ENCODE measurements around the gene ADGRD2.

The ADGRD2 gene

GRCh38 chr9:124436320-124436719 lies 13.9 kb upstream of the ADGRD2 start:
- CTCF ChIA-PET: interaction anchor here (0.6 to 0.7 kb wide), 2 partner anchors 11 to 308 kb away, joined by 3 to 5 read pairs; no protein-coding TSS in a partner anchor
- POLR2A ChIA-PET (ENCODE audit: low non-redundant PET): interaction anchor here (0.5 kb wide), 1 partner anchor 51 kb away, joined by 3 read pairs; no protein-coding TSS in a partner anchor
- DNase-seq (ENCODE audit: low spot score): no peak
- TF ChIP-seq CTCF (conservative IDR thresholded peaks at IDR 0.05; ENCODE audit: low read depth): no peak
- no peak overlapping the region for H3K27ac ChIP-seq

DNA sequence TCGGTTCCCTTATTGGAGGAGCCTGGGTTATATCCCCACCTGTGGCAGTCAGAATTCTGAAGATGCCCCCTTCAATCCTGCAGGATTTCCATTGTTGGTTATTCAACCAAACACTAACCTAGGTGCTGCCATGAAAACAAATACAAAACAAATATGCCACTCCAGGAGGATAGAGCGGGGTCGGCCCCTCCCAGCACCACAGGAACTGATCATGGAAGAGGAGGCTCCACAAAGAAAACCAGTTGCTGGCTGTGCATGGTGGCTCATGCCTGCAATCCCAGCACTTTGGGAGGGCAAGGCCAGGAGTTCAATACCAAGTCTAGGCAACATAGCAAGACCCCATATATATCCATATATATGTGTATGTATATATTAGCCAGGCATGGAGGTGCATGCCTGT lies 13.2 kb upstream of the ADGRD2 start:
- H3K27ac ChIP-seq: no peak overlapping the region
- CTCF ChIA-PET: interaction anchor here (0.6 kb wide), 1 partner anchor 305 kb away, joined by 8 read pairs; no protein-coding TSS in a partner anchor
- no peak for TF ChIP-seq CTCF (conservative IDR thresholded peaks at IDR 0.05; ENCODE audit: low read depth)
- POLR2A ChIA-PET (ENCODE audit: low non-redundant PET): no interaction called here
- DNase-seq (ENCODE audit: low spot score): no peak

GRCh38 chr9:124438091-124438490 lies 12.2 kb upstream of the ADGRD2 start:
- no peak overlapping the region for H3K27ac ChIP-seq
- TF ChIP-seq CTCF (conservative IDR thresholded peaks at IDR 0.05; ENCODE audit: low read depth): no peak
- CTCF ChIA-PET: no interaction called here
- POLR2A ChIA-PET (ENCODE audit: low non-redundant PET): no interaction called here
- DNase-seq (ENCODE audit: low spot score): no peak

GRCh38 chr9:124439086-124439485 lies 11.2 kb upstream of the ADGRD2 start:
- no peak for TF ChIP-seq CTCF (conservative IDR thresholded peaks at IDR 0.05; ENCODE audit: low read depth)
- ChIA-PET CTCF (interaction anchor here (0.6 to 2.0 kb wide), 2 partner anchors 19 to 71 kb away, joined by 4 to 5 read pairs; no protein-coding TSS in a partner anchor), POLR2A (ENCODE audit: low non-redundant PET) (no interaction called here)
- DNase-seq (ENCODE audit: low spot score): no peak
- no peak overlapping the region for H3K27ac ChIP-seq

DNA sequence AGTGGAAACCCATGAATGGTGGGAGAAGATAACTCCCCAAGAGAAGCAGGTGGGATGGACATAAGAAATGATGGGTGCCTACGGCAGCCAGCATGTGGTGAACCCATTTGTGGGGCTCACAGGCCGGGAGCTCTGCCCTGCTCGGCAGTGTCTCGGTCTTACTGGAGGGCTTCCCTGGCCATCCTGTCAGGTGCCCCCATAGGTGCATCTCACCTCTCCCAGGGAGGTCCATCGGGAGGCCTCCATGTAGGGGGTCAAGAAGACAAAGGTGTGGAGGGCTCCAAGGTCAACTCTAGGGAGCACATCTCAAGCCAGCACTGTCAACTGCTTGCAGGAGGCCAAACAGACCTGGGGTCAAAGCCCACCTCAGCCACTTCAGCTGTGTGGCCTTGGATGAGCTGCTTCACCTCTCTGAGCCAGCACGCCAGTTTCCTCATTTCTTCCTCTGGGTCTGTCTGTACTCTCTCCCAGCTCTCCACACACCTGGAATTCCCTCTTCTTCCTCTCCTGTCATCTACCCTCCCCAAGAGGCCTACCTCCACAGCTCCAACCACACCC lies 10.5 kb upstream of the ADGRD2 start:
- no peak overlapping the region for H3K27ac ChIP-seq
- no peak for TF ChIP-seq CTCF (conservative IDR thresholded peaks at IDR 0.05; ENCODE audit: low read depth)
- CTCF ChIA-PET: interaction anchor here (2.0 kb wide), 1 partner anchor 20 kb away, joined by 4 read pairs; no protein-coding TSS in a partner anchor
- POLR2A ChIA-PET (ENCODE audit: low non-redundant PET): interaction anchor here (0.7 kb wide), 1 partner anchor 15 kb away, joined by 3 read pairs; no protein-coding TSS in a partner anchor
- DNase-seq (ENCODE audit: low spot score): no peak

DNA sequence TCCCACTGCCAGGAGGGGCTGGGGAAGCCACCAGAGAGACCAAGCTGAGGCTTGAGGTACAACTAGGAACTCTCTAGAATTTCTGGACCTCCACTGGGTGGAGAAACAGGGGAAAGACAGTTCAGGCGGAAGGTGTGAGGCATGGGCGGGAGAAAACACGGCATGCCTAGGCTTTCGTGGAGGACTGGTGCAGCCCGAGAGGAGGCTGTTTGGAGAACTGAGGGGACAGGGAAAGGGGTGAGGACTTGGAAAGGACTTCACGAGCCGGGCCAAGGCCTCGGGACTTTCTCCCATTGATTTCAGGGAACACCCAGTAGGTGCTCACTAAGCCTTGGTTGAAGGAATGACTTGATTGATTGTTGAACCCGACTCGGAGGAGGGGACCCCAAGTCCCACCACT lies 9.5 kb upstream of the ADGRD2 start:
- TF ChIP-seq CTCF (conservative IDR thresholded peaks at IDR 0.05; ENCODE audit: low read depth): no peak
- DNase-seq (ENCODE audit: low spot score): no peak
- no peak overlapping the region for H3K27ac ChIP-seq
- POLR2A ChIA-PET (ENCODE audit: low non-redundant PET): no interaction called here
- CTCF ChIA-PET: no interaction called here

All from RWPE1 (cell line).